GM15510 (cell line): ENCODE data around the gene SUN5.

Experiments used
- POLR2A ChIP-seq: IDR thresholded peaks from 3 replicates; pipeline ENCODE4 v1.6.1; 2011; ENCODE audit warnings: borderline replicate concordance; ENCODE audit not compliant: insufficient read length; ENCODE audit errors: extremely low read depth

SUN5 gene

DNA sequence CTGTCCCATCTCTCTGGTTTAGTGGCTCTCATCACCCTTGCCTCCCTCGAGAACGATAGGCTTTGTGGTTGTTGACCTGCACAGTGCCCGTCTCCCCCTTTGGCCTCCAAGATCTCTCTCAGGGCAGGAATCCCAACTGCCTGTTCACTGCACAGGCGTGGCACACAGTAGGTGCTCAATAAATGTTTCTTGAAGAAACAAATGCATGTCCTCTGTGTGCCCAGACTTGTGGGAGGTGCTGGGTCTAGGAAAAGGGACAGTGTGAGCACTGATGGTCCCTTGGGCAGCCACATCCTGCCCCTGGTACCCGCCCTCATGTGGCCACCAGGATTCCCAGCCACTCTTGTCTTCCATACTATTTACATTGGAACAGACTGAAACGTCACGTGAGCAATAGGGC is 24.6 kb upstream of the SUN5 start:
- no peak for TF ChIP-seq POLR2A

DNA sequence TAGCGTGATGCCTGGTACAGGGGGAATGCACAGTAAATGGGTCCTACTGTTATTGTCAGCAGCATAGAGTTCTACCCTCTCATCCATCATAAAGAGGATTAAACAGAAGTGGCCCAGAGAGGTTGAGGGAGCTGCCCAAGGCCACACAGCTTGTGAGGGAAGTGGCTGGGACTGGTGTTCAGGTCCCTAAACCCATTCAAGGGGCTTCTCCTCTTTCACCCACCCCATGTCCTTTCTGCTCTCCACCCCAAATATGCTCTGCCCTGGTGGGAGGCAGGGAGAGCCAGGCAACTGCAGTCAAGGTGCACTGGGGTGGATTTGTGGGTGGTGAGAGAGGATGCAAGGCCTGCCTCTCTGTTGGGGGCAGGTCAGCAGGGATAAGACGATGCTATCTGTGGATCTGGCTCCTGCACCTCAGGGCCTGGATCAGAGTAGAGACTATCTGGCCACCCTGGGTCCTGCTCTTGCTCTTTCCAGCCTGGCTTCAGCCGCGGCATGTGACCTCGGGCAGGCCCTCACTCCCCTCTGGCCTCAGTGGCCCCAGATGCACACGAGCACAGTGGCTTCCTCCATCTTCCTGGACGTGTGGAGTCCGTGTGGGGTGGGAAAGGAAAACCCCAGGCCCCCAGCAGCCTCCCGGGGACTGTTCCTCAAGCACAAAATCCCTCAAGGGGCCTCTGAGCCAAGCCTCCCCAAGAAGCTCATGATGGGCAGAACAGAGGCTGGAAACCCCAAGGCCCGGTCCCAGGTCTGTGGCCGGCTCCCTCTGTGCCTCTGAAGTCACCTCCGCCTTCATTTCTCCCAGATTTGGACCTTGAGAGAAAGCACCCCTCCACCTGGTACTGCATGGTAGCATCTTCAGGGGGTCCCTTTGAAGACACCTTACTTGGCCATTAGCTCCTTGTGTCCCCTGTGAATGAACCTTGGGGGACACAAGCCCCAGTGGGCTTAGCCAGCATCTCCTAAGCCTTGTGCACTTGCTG is 23.8 kb upstream of the SUN5 start:
- TF ChIP-seq POLR2A: no peak

DNA sequence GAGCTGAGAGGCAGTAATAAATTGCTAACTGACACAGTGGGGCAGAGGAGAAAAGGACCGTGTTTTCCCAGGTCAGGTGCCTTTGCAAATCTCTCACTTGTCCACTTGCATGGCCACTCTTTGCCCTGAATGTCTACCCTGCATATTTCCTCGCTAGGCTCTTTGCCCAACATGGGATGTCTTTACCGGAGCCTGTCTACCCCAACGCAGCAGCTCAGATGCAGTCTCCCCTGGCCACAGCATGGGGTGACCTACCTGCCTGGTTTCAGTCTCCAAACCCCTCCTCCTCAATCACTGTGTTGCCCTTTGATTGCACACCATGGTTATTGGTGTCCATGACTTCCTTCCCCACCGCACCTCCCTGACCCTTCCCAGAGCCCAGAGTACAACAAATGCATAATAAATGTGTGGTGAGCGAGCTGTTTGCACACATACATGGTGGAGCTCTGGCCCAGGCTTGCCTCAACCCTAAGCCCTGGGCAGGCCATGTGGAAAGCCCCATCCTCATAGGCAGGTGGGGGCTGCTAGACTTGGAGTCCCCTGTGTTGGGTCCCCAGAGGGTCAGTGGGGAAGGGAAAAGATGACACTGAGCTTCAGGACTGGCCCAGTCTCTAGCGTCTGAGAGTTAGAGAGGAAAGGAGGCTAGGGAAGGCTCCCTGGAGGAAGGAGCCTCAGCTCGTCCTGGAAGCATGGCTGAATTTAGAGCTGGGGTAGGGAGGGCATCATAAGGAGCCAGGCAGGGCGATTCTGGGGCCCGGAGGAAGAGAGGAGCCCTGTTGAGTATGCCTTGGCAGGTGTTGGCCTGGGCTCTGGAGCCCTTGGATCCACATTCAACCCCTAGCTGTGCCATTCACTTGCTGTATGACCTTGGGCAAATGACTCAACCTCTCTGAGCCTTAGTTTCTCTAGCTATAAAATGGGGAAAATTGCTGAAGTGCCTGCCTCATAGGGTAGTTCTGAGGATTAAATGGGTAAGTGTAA is 22.8 kb upstream of the SUN5 start:
- no peak for TF ChIP-seq POLR2A

DNA sequence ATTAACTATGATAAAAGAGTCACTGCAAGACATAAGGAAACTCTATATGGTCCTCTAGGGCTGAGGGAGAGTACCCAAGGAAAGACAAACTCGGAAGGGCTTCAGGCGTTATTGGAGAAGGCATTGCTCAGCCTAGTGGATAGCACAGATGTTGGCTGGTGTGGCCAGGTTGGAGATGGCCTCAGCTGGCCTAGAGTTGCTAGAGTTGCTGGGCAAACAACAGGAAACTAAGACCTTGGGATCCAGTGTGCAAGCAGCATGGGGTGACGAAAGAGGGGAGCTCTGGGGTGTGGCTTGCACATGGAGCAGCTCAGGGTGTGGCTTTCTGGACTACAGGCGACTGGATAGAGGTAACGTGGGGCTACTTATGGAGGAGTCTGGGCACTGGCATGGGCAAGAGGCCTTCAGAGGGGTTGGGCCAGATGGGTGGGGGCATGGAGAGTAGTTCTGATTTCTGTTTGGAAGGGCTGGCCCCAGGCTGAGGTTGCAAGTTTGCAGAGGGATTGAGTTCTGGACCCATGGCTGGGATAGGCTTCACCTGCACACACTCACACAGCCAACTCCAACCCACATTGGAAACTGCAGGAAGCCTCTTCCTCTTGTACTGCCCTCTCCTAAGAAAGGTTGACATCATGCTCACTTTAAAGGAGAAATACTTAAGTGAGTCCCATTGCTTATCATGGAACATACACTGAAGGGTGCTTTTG is 22.0 kb upstream of the SUN5 start:
- TF ChIP-seq POLR2A: no peak

DNA sequence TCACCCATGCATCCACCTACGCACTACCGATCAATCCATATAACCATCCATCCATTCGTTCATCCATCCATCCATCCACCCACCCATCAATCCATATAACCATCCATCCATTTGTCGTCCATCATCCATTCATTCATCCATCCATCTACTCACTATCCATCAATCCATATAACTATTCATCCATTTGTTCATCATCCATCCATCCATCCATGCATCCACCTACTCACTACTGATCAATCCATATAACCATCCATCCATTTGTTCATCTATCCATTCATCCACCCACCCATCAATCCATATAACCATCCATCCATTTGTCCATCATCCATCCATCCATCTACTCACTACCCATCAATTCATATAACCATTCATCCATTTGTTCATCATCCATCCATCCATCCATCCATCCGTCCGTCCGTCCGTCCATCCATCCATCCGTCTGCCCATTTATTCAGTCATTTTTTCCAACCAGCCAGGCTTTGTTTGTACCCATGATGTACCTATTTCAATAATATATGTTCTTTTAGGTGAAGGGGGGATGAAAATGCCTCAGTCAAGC is 21.2 kb upstream of the SUN5 start:
- TF ChIP-seq POLR2A: no peak

DNA sequence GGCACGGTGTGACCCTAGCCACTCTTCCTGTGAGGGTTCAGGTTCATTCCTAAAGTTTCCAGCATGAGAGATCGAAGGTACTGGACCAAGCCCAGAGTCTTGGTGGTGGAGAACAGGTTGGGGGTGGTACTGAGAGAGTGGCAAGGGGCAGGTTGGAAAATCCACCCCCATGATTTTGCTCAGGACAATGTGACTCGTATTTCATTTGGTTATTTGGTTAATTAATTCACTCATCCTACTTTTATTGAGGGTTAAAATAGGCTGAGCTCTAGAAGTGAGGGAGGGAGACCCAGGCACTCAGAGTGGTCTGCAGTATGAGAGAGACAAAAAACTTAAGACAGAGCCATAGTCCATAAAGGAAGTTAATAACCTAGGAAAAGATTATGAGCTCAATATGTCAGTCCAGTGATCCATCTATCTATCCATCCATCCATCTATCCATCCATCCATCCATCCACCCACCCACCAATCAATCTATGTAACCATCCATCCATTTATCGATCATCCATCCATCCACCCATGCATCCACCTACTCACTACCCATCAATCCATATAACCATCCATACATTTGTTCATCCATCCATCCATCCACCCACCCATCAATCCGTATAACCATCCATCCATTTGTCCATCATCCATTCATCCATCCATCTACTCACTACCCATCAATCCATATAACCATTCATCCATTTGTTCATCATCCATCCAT is 20.5 kb upstream of the SUN5 start:
- TF ChIP-seq POLR2A: no peak

DNA sequence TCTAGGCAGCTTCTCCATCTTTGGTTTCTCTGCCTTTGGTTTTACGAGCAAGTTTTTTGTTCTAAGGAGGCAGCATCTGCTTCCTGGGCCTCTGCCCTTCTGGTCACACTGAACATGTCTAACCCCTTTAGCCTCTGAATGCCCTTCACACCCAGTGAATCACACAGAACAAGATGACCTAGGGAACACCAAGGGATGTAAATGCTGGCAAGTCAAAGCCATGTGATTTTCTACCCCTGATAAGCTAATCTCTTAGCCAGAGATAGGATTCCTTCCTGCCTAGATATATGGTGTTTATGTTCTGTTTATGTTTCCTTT is 20.0 kb upstream of the SUN5 start:
- TF ChIP-seq POLR2A: no peak

DNA sequence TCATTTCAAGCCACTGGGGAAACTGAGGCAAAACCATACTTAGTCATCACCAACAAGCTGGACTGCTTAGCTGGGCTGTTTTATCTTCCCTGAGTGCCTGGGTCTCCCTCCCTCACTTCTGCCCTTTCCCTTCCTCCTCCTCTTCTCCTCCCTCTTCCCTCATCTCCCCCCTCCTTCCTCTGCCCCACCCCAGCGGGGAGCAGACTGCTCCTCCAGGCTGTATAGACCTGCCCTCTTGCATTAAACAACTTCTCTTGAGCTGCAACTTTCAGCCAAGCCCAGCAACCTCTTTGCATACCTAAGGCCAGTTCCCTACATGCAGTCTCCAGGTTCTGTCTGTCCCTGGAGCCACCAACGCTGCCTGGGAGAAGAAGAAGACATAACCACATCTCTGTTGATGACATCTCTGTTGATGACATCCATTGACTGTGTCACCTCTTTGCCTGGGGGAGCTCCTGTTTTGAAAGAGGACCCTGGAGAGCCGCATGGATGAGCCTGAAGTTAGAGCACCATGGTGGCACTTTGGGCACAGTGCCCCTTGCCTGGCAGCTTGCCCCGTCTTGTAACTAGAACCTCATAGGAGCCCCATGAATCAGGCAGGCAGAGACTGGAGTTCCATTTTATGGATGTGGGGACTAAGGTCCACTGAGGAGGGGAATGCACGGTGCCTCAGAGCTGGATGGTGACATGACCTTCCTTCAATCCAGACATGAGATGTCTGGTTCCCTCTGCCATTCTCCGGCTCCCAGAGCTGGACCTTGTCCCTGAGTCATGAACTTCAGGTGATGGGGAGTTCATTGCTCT is 19.4 kb upstream of the SUN5 start:
- no peak for TF ChIP-seq POLR2A

DNA sequence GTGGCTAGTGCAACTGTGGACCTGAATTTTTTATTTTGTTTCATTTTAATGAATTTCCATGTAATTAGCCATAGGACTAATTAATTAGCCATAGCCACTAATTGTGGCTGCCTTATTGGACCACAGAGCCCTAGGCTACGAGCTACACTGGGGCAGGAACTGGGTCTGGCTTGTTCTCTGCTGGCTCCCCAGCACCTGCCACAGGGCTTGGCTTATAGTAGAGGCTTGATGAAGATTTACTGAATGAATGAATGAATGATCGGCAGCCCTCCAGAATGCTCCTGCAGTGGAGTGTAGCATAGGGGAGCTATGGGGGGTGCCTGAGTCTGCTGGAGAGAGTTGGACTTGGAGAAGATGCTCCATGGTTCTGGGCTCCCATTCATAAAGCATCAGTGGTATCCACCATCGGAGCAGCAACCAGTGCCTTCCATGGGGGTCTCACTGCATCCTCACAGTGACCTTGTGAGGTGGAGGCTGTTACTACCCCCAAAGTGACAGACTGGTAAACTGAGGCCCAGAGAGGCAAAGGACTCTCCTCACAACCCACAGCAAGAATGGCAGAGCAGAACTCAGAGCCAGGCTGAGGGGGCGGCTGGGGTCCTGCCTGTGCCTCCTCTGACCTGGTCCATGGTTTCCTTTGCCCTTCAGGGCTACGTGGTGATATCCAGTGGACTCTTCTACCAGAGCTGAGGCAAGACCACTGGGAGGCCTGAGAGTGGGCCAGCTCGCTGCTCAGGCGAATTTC is 18.6 kb upstream of the SUN5 start:
- no peak for TF ChIP-seq POLR2A

DNA sequence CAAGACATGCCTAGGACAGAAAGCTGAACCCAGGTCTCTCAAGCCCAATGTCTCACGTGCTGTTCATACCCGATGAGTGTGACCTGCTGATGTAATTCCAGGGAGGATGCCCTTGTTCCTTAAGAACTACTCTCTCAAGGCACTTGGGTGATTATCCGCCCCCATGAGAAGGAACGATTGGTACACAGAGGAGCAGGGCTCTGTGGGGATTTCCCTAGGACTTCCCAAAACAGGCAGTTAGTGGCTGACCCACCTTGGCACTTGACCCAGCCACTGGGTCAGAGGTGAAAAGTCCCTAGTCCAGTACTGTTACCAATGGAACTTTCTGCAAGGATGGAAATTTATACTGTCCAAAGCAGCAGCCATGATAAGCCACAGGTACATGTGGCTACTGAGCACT is 18.1 kb upstream of the SUN5 start:
- TF ChIP-seq POLR2A: no peak

DNA sequence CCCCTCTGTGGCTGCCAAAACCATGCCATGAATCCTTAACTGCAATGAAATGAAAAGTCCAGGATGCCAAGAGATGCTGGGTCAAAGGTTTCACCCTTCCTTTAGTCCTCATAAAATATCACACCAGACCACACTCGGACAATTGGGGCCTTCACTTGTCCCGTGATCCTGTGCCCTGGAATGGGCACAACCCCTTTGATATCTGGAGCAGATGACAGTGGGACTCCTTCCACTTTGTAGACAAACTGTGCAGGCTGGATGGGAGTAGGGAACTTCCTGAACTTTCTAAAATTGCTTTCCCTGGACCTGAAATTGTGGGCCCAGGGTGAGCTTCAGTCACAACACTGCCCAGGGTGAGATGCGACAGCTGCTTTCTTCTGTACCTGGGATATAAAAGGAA is 17.6 kb upstream of the SUN5 start:
- TF ChIP-seq POLR2A: no peak
